ENCODE data around the gene ELOVL5.

ELOVL5 gene

DNA sequence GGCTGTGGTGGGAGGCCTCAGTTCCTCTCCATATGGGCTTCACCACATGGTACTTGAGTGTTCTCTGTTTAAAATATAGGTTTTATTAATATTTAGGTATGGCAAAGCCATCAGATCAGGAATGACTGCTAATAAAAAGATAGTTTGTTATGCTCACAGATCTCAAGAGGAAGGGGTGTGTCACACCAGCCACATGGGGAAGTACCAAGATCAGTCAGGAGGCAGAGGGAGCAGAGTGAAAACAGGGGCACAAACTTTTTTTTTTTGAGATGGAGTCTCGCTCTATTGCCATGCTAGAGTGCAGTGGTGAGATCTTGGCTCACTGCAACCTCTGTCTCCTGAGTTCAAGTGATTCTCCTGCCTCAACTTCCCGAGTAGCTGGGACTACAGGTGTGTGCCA, 108.0 kb downstream of the ELOVL5 start:
- H3K4me1 ChIP-seq, result no peaks in the 10 kb centered on the region
- H3K9me3 ChIP-seq, result no peaks in the 10 kb centered on the region
- TF ChIP-seq, protein P1, sequence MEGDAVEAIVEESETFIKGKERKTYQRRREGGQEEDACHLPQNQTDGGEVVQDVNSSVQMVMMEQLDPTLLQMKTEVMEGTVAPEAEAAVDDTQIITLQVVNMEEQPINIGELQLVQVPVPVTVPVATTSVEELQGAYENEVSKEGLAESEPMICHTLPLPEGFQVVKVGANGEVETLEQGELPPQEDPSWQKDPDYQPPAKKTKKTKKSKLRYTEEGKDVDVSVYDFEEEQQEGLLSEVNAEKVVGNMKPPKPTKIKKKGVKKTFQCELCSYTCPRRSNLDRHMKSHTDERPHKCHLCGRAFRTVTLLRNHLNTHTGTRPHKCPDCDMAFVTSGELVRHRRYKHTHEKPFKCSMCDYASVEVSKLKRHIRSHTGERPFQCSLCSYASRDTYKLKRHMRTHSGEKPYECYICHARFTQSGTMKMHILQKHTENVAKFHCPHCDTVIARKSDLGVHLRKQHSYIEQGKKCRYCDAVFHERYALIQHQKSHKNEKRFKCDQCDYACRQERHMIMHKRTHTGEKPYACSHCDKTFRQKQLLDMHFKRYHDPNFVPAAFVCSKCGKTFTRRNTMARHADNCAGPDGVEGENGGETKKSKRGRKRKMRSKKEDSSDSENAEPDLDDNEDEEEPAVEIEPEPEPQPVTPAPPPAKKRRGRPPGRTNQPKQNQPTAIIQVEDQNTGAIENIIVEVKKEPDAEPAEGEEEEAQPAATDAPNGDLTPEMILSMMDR (IDR thresholded peaks at IDR 0.05), result no peak
- no peak for DNase-seq
- H3K27ac ChIP-seq, result no peak overlapping the region
- H3K4me3 ChIP-seq, result no peak overlapping the region
- no peaks in the 10 kb centered on the region for H3K36me3 ChIP-seq
- intact Hi-C loops (cut with DNase I; ENCODE audit: low total_unique reads), result no loop called here
- H3K27me3 ChIP-seq, result no peaks in the 10 kb centered on the region

DNA sequence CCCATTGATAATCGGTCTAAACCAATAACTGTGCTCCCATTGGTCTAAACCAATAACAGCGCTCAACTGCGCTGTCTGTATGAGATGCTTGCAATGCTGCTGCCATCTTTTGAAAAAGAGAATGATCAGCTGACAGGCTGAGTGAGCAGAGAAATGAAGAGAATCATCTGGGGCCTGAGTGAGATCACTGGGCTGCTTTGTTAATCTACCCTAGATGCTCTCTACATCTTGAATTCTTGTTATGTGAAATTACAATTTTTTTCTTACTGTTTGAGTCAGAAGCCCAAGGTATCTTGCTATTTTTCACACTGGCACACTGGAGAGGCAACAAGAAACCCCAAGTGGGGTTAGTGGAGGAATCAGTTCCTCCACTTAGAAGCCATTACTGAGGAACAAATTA, 108.6 kb downstream of the ELOVL5 start:
- intact Hi-C loops (cut with DNase I; ENCODE audit: low total_unique reads), result no loop called here
- no peaks in the 10 kb centered on the region for H3K36me3 ChIP-seq
- no peaks in the 10 kb centered on the region for H3K9me3 ChIP-seq
- DNase-seq, result no peak
- H3K27me3 ChIP-seq, result no peaks in the 10 kb centered on the region
- H3K27ac ChIP-seq, result no peak overlapping the region
- H3K4me1 ChIP-seq, result no peaks in the 10 kb centered on the region
- TF ChIP-seq, protein P1 (IDR thresholded peaks at IDR 0.05), result no peak
- H3K4me3 ChIP-seq, result no peak overlapping the region

DNA sequence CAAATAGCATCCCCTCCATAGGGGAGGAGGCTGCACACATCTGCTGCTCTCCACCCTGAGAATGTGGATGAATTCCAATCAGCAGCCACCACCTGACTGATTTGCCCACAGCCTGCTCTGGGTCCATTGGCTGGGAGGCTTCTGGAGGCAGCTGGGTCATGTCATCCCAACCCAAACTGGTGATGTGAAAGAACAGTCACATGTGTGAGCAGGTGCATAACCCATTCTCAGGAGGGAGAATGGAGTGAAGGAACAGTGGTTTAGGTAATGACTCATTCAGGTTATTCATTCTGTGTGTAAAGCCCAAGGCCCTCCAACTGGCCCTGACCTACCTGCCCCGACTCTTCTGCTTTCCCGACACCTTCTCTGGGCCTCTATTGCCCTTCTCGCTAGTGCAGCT, 109.2 kb downstream of the ELOVL5 start:
- TF ChIP-seq, protein P1 (IDR thresholded peaks at IDR 0.05), result no peak
- no peaks in the 10 kb centered on the region for H3K27me3 ChIP-seq
- H3K36me3 ChIP-seq, result no peaks in the 10 kb centered on the region
- no peak for DNase-seq
- H3K9me3 ChIP-seq, result no peaks in the 10 kb centered on the region
- intact Hi-C loops (cut with DNase I; ENCODE audit: low total_unique reads), result no loop called here
- no peak overlapping the region for H3K4me3 ChIP-seq
- H3K27ac ChIP-seq, result no peak overlapping the region
- no peaks in the 10 kb centered on the region for H3K4me1 ChIP-seq

DNA sequence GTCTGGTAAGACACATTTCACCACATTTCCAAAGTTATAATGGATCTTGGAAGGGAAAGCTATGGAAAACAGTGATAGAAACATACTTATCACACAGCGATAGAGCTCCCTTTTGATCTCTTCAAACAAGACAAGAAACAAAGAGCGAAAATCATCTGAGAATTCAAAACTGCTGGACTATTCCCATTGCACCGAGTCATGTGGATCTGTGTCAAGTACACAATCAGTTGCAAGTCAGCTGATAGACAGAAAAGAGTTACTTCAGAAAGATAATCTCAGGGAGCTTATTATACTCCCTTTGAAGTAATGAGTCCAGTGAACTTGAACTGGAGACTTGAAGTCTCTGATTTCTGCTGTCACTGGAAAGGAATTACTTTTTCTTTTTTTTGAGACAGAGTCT, 110.4 kb downstream of the ELOVL5 start:
- Histone ChIP-seq H3K27ac (no peak overlapping the region), H3K27me3 (no peaks in the 10 kb centered on the region), H3K4me3 (no peak overlapping the region), H3K4me1 (no peaks in the 10 kb centered on the region), H3K36me3 (no peaks in the 10 kb centered on the region), H3K9me3 (no peaks in the 10 kb centered on the region)
- intact Hi-C loops (cut with DNase I; ENCODE audit: low total_unique reads), result no loop called here
- TF ChIP-seq, protein P1 (IDR thresholded peaks at IDR 0.05), result no peak
- DNase-seq, result no peak

DNA sequence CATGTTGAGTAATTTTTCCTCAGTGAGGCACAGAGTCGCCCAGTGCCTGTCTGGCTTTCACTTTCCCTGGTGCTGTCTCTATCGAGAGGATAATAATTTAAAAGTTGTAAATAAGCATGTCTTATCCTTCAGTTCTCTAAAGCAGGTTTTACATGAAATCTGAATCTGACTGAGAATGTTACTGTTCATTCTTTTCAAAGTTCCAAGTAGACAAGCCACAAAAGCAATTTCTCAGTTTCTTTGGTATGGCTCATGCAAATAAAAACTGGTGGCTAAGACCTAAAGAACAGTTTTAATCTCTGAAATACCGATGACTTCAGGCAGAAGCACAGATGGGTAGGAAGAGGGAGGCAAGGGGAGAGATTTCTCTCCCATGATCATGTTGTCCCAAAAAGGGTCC, 112.5 kb downstream of the ELOVL5 start:
- Histone ChIP-seq H3K4me3 (no peak overlapping the region), H3K9me3 (no peaks in the 10 kb centered on the region), H3K36me3 (no peaks in the 10 kb centered on the region), H3K27me3 (no peaks in the 10 kb centered on the region), H3K27ac (no peak overlapping the region), H3K4me1 (no peaks in the 10 kb centered on the region)
- TF ChIP-seq, protein P1 (IDR thresholded peaks at IDR 0.05), result no peak
- intact Hi-C loops (cut with DNase I; ENCODE audit: low total_unique reads), result no loop called here
- DNase-seq, result no peak

DNA sequence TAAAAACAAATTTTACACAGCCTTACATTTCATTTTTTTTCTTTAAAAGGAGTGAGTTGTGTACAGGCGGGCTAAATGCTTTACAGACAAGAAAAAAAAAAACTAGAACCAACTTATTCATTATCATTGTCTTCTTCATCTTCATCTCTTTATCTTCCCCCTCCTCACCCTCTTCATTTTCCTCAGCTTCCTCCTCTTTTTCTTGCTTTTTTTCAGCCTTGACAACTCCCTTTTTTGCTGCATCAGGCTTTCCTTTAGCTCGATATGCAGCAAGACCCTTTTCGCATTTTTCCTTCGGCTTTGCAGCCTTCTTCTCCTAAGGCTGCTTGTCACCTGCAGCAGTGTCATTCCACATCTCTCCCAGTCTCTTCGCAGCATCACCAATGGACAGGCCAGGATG, 113.2 kb downstream of the ELOVL5 start:
- no peaks in the 10 kb centered on the region for H3K36me3 ChIP-seq
- H3K4me1 ChIP-seq, result no peaks in the 10 kb centered on the region
- no peak overlapping the region for H3K27ac ChIP-seq
- DNase-seq, result no peak
- no peaks in the 10 kb centered on the region for H3K9me3 ChIP-seq
- intact Hi-C loops (cut with DNase I; ENCODE audit: low total_unique reads), result no loop called here
- H3K27me3 ChIP-seq, result no peaks in the 10 kb centered on the region
- TF ChIP-seq, protein P1 (IDR thresholded peaks at IDR 0.05), result no peak
- H3K4me3 ChIP-seq, result no peak overlapping the region

Data from tibial artery (tissue), 4 donors.